ENCODE measurements around the gene ATP6V0C. TPM values are rescaled to one million over a fixed set of nuclear protein-coding genes. Genes with fewer than 3 reads are reported as not detected.

The ATP6V0C gene
- polyA plus RNA-seq, 1 experiment: 32.9 TPM

DNA sequence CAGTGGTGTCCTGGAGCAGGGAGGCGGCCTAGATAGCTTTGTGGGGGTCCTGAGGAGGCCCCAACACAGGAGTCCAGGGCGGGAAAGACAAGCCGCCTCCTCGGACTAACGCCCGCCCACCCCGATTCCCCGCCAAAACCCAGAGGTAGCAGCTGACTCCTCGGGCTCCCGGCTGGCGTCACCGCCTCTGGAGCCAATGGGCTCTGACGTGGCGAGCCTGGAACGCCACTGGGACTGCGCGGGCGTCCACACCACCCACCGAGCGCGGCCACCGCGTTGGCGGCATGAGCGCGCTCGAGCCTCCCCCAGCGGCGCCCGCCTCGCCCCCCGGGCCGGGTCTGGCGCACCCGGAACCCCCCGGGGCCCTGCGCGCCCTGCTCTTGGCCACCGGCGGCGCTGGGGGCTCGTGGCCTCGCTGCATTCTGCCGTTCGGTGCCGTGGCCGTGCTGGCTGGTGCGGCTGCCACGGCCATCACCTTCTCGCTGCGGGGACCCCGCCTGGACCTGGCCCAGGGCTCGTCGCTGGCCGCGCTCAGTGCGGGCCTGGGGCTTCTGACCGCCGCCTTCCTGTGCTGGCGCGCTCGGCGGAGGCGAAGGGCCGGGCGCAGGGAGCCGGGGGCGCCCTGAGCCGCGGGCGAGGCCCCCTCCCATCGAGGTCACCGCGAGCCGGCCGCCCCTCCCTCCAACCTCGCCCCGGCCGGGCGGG is 46.1 kb upstream of the ATP6V0C start:
- no peak for DNase-seq (ENCODE audit: low read depth)
- ChIA-PET POLR2A (interaction anchor here (0.6 kb wide), 1 partner anchor 281 kb away, joined by 3 read pairs; no protein-coding TSS in a partner anchor), CTCF (interaction anchor here (1.0 kb wide), 1 partner anchor 128 kb away, joined by 5 read pairs; the partner anchor contains the start of gene ABCA3)

GRCh38 chr16:2468233-2468724 is 45.5 kb upstream of the ATP6V0C start:
- ChIA-PET CTCF (interaction anchor here (1.0 kb wide), 1 partner anchor 128 kb away, joined by 5 read pairs; the partner anchor contains the start of gene ABCA3), POLR2A (interaction anchor here (0.6 kb wide), 1 partner anchor 232 kb away, joined by 4 read pairs; the partner anchor contains the start of gene DNASE1L2)
- no peak for DNase-seq (ENCODE audit: low read depth)
- no peaks in the 10 kb centered on the region; the same call in 1 of the 2 replicates for H3K36me3 ChIP-seq (ENCODE audit: control insufficient read depth, insufficient read depth, low read length)
- H3K27me3 ChIP-seq (ENCODE audit: control insufficient read depth, insufficient read depth, low read length): no peaks in the 10 kb centered on the region
- peak overlapping the region; percentile 50 for H3K4me3 ChIP-seq (ENCODE audit: low read depth, low read length)
- no peak for TF ChIP-seq CTCF (IDR thresholded peaks at IDR 0.05; ENCODE audit: insufficient read depth, low read depth, low read length)

More for the DNA sequence above, 46.1 kb upstream of the ATP6V0C start:
- no peaks in the 10 kb centered on the region for H3K27me3 ChIP-seq (ENCODE audit: control insufficient read depth, insufficient read depth, low read length)
- no peak for TF ChIP-seq CTCF (IDR thresholded peaks at IDR 0.05; ENCODE audit: insufficient read depth, low read depth, low read length)
- H3K4me3 ChIP-seq (ENCODE audit: low read depth, low read length): peak overlapping the region; percentile 50
- no peaks in the 10 kb centered on the region; the same call in 1 of the 2 replicates for H3K36me3 ChIP-seq (ENCODE audit: control insufficient read depth, insufficient read depth, low read length)

GRCh38 chr16:2468725-2469398 is 44.9 kb upstream of the ATP6V0C start:
- CTCF ChIA-PET: interaction anchor here (1.0 kb wide), 2 partner anchors 32 to 129 kb away, joined by 4 to 5 read pairs; partner anchors contain the start of gene ABCA3
- TF ChIP-seq CTCF (IDR thresholded peaks at IDR 0.05; ENCODE audit: insufficient read depth, low read depth, low read length): no peak
- Histone ChIP-seq H3K4me3 (ENCODE audit: low read depth, low read length) (no peak overlapping the region), H3K27me3 (ENCODE audit: control insufficient read depth, insufficient read depth, low read length) (no peaks in the 10 kb centered on the region), H3K36me3 (ENCODE audit: control insufficient read depth, insufficient read depth, low read length) (no peaks in the 10 kb centered on the region; the same call in 1 of the 2 replicates)
- POLR2A ChIA-PET: interaction anchor here (0.6 kb wide), 1 partner anchor 233 kb away, joined by 4 read pairs; the partner anchor contains the start of gene DNASE1L2
- DNase-seq (ENCODE audit: low read depth): no peak

DNA sequence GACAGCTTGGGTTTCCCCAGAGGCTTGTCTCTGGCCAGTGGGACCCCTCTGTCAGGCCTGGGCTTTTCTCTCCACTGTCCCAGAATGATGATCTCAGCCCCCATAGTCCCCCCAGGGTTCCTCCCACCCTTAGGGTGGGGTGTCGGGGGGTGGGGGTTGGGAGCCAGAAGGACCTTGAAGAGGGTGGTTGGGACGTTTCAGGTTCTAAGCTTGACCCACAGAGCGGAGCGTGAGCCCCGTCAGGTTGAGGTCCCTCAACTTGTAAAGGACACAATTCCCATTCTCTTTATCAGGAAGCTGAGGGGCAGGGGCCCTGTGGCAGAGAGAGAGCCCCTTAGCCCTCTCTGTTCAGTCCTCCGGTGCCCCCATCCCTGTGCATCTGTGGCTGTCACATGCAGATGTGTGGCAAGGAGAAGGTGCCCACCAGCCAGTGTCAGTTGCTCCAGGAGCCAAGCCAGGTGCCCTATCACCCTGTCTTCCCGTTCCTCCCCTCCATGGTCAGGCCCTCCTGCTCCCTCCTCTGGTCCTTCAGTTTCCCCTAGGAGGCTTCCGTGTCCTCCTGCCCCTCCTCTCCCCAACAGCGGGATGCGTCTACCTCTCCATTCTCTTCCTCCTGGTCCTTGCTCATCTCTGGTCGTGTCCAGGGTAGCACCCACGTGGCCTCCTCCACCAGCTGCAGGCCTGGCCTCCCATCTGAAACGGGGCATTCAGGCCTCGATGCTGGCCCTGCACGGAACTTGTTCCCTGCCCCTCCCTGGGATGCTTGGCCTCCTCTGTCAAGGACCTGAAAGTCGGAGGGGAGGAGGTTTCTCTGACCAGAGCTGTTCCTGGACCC is 44.1 kb upstream of the ATP6V0C start:
- Histone ChIP-seq H3K36me3 (ENCODE audit: control insufficient read depth, insufficient read depth, low read length) (no peaks in the 10 kb centered on the region; the same call in 1 of the 2 replicates), H3K4me3 (ENCODE audit: low read depth, low read length) (no peak overlapping the region), H3K27me3 (ENCODE audit: control insufficient read depth, insufficient read depth, low read length) (no peaks in the 10 kb centered on the region)
- no peak for TF ChIP-seq CTCF (IDR thresholded peaks at IDR 0.05; ENCODE audit: insufficient read depth, low read depth, low read length)
- DNase-seq (ENCODE audit: low read depth): no peak
- ChIA-PET CTCF (interaction anchor here (0.6 to 1.1 kb wide), 3 partner anchors 32 to 130 kb away, joined by 3 to 4 read pairs (median 3); partner anchors contain the start of gene ABCA3), POLR2A (no interaction called here)

All from BJ (cell line).